PC-3 (cell line): ENCODE measurements around the gene DRC3. TPM values are rescaled to one million over a fixed set of nuclear protein-coding genes. Genes with fewer than 3 reads are reported as not detected.

ENCODE experiments used
- ATAC-seq: fragments of 200-7000 bp; cut with Tn5 transposase; 2 replicates; pipeline ENCODE4 v1.9.1; 2020; ENCODE audit warnings: mild to moderate bottlenecking, moderate library complexity
- BruUV-seq: library from RNA; stranded (reverse); fragments of 400-500 nt; replicated peaks from 2 replicates; lab custom pipeline; 2021; lab: Mats Ljungman, UMichigan
- CTCF ChIA-PET: fragments of 300-600 bp; sonication (Branson Sonifier 250); formaldehyde crosslinking; loops from one replicate; lab custom pipeline; 2022; ENCODE audit warnings: antibody characterized with exemption; lab: Charles Lee
- POLR2A ChIA-PET: fragments of 300-600 bp; sonication (Branson Sonifier 250); formaldehyde crosslinking; loops from one replicate; lab custom pipeline; 2022; ENCODE audit warnings: antibody characterized with exemption; ENCODE audit not compliant: unreplicated experiment; lab: Charles Lee
- DNase-seq: peaks from one replicate; pipeline ENCODE4 v3.0.0-alpha.2; 2015
- H2AFZ ChIP-seq: fragments of 300-600 bp; sonication (generic); 2 replicates; pipeline ENCODE4 v1.6.0; 2016; ENCODE audit warnings: antibody characterized with exemption, low read length
- H3F3A ChIP-seq: fragments of 300-600 bp; sonication (generic); one replicate; pipeline ENCODE4 v1.6.0; 2017; ENCODE audit warnings: antibody characterized with exemption, low read length, control low read depth, mild to moderate bottlenecking; ENCODE audit not compliant: unreplicated experiment
- H3K27ac ChIP-seq: fragments of 300-600 bp; sonication (generic); 2 replicates; pipeline ENCODE4 v1.5.1; 2016; ENCODE audit warnings: mild to moderate bottlenecking, low read length
- H3K27me3 ChIP-seq: fragments of 300-600 bp; sonication (generic); 2 replicates; pipeline ENCODE4 v1.6.1; 2016; ENCODE audit warnings: low read length, mixed read lengths
- H3K36me3 ChIP-seq: fragments of 300-600 bp; sonication (generic); 2 replicates; pipeline ENCODE4 v1.6.1; 2016; ENCODE audit warnings: low read depth, mixed run types, low read length, mixed read lengths
- H3K4me1 ChIP-seq: fragments of 300-600 bp; sonication (generic); 2 replicates; pipeline ENCODE4 v1.5.1; 2016; ENCODE audit warnings: low read length; ENCODE audit not compliant: insufficient read depth
- H3K4me2 ChIP-seq: fragments of 300-600 bp; sonication (generic); 2 replicates; pipeline ENCODE4 v1.6.0; 2016; ENCODE audit warnings: low read length
- H3K4me3 ChIP-seq: fragments of 300-600 bp; sonication (generic); 2 replicates; pipeline ENCODE4 v1.5.1; 2016; ENCODE audit warnings: mild to moderate bottlenecking, low read length, mixed read lengths
- H3K79me2 ChIP-seq: fragments of 300-600 bp; sonication (generic); 2 replicates; pipeline ENCODE4 v1.6.1; 2017; ENCODE audit warnings: low read length, mixed read lengths
- H3K9ac ChIP-seq: fragments of 300-600 bp; sonication (generic); 2 replicates; pipeline ENCODE4 v1.6.0; 2016; ENCODE audit warnings: mild to moderate bottlenecking, low read length
- H3K9me2 ChIP-seq: fragments of 300-600 bp; sonication (generic); replicated peaks from 2 replicates; pipeline ENCODE4 v1.6.1; 2016; ENCODE audit warnings: mixed run types, low read length, mixed read lengths
- H3K9me3 ChIP-seq: fragments of 300-600 bp; sonication (generic); 2 replicates; pipeline ENCODE4 v1.6.1; 2016; ENCODE audit warnings: low read length, mixed read lengths
- H4K20me1 ChIP-seq: fragments of 300-600 bp; sonication (generic); 2 replicates; pipeline ENCODE4 v1.6.1; 2016; ENCODE audit warnings: low read length, mixed read lengths
- EZH2 ChIP-seq: fragments of 300-600 bp; sonication (generic); IDR thresholded peaks from one replicate; pipeline ENCODE4 v1.6.1; 2017; ENCODE audit warnings: antibody characterized with exemption, mild to moderate bottlenecking, low read length; ENCODE audit not compliant: unreplicated experiment
- EZH2phosphoT487 ChIP-seq: fragments of 300-600 bp; sonication (generic); IDR thresholded peaks from 2 replicates; pipeline ENCODE4 v1.6.1; 2018; ENCODE audit warnings: mild to moderate bottlenecking, antibody characterized with exemption, low read length, borderline replicate concordance
- intact Hi-C: fragments of 100-400 bp; cut with micrococcal nuclease; formaldehyde crosslinking; loops from 2 replicates; pipeline ENCODE4 v1.9.0; 2023
- total RNA-seq: library from RNA; depleted of rRNA; stranded (reverse); fragments of >200 nt; gene quantifications from 2 replicates; pipeline ENCODE4 v1.2.3, GENCODE V29; 2014
- TF ChIP-seq, protein P1 (sequence below): fragments of 300-600 bp; sonication (generic); conservative IDR thresholded peaks from 2 replicates; pipeline ENCODE4 v1.5.1; 2017; ENCODE audit warnings: antibody characterized with exemption, low read depth, mild to moderate bottlenecking, low read length

Gene DRC3
- total RNA-seq, 1 experiment from 2014 or later = 1.9 TPM

DNA sequence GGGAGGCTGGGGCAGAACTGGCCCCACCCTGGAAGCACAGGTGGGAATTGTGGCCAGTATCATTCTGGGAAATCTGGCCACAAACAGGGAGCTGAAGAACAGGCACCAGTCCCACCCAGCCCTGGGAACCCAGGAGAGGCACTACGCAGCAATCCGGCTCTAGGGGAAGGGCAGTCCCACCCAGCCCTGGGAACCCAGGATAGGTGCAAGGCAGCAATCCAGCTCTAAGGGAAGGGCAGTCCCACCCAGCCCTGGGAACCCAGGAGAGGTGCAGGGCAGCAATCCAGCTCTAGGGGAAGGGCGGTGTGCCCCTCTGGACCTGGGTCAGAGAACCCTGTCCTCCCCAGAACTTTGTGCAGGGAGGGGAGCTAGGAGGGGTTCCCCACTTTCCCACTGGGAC is 7.1 kb downstream of the DRC3 start:
- Histone ChIP-seq H3K27me3 (no peaks in the 10 kb centered on the region), H2AFZ (no peak overlapping the region), H3K27ac (no peak overlapping the region), H3K9me2 (no peaks in the 10 kb centered on the region), H3K4me1 (peaks cover 9% of the 10 kb centered on the region), H3K4me3 (no peak overlapping the region), H3F3A (no peaks in the 10 kb centered on the region), H3K79me2 (no peaks in the 10 kb centered on the region), H3K9ac (no peak overlapping the region), H3K4me2 (no peak overlapping the region), H3K9me3 (no peaks in the 10 kb centered on the region), H4K20me1 (no peaks in the 10 kb centered on the region), H3K36me3 (no peaks in the 10 kb centered on the region)
- ChIA-PET CTCF (interaction anchor here (0.6 kb wide), 1 partner anchor 66 kb away, joined by 5 read pairs; no protein-coding TSS in a partner anchor), POLR2A (interaction anchor here (0.5 kb wide), 1 partner anchor 11 kb away, joined by 6 read pairs; no protein-coding TSS in a partner anchor)
- BruUV-seq = no TSS peak
- ATAC-seq (no peak), DNase-seq (no peak)
- no peak for TF ChIP-seq EZH2
- no peak for TF ChIP-seq EZH2phosphoT487
- TF ChIP-seq, protein P1, sequence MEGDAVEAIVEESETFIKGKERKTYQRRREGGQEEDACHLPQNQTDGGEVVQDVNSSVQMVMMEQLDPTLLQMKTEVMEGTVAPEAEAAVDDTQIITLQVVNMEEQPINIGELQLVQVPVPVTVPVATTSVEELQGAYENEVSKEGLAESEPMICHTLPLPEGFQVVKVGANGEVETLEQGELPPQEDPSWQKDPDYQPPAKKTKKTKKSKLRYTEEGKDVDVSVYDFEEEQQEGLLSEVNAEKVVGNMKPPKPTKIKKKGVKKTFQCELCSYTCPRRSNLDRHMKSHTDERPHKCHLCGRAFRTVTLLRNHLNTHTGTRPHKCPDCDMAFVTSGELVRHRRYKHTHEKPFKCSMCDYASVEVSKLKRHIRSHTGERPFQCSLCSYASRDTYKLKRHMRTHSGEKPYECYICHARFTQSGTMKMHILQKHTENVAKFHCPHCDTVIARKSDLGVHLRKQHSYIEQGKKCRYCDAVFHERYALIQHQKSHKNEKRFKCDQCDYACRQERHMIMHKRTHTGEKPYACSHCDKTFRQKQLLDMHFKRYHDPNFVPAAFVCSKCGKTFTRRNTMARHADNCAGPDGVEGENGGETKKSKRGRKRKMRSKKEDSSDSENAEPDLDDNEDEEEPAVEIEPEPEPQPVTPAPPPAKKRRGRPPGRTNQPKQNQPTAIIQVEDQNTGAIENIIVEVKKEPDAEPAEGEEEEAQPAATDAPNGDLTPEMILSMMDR = no peak
- intact Hi-C loops = no loop called here

DNA sequence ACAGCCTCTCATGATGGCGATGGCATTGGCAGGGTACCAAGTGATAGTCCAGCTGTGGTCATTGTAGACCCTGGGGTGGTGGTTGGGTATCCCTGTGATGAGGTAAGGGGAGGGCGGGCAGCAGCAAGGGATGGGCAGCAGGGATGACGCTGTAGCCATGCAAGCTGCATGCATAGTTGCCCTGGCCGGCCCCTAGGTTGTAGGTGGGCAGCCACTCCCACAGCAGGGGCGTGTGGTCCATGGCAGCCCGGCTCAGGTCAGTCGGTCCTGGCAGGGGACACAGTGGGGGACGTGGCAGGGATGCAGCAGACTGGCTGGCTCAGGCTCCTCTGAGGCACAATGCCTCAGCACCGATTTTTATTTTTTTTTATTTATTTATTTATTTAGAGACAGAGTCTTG is 8.7 kb downstream of the DRC3 start:
- H3K36me3 ChIP-seq = no peaks in the 10 kb centered on the region
- DNase-seq (no peak), ATAC-seq (no peak)
- TF ChIP-seq EZH2phosphoT487 (no peak), EZH2 (no peak)
- TF ChIP-seq, protein P1 = no peak
- H3K4me3 ChIP-seq = no peak overlapping the region
- no peaks in the 10 kb centered on the region for H3K27me3 ChIP-seq
- intact Hi-C loops = no loop called here
- CTCF ChIA-PET = interaction anchor here (0.7 kb wide), 1 partner anchor 62 kb away, joined by 6 read pairs; no protein-coding TSS in a partner anchor
- H3K9ac ChIP-seq = no peak overlapping the region
- no peak overlapping the region for H3K27ac ChIP-seq
- no TSS peak for BruUV-seq
- no peaks in the 10 kb centered on the region for H4K20me1 ChIP-seq
- no peaks in the 10 kb centered on the region for H3K79me2 ChIP-seq
- POLR2A ChIA-PET = no interaction called here
- H3F3A ChIP-seq = no peaks in the 10 kb centered on the region
- H3K9me2 ChIP-seq = no peaks in the 10 kb centered on the region
- H3K4me1 ChIP-seq = peaks cover 9% of the 10 kb centered on the region
- H3K4me2 ChIP-seq = no peak overlapping the region
- H3K9me3 ChIP-seq = no peaks in the 10 kb centered on the region
- no peak overlapping the region for H2AFZ ChIP-seq

DNA sequence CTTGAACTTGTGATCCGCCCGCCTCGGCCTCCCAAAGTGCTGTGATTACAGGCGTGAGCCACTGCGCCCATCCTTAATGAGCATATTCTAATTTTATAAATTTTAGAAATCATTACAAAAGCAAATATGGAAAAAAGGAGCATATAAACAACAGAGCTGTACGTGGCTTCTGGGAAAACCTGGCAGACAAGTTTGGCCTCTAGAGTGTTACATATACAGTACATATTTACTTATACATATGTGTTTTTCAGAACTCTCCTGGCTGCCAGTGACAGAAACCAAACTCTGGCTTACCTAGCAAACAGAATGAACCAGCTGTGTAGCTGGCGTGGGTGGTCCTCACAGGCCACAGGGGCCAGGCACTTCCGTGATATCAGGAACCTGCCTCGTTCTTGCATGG is 10.1 kb downstream of the DRC3 start:
- no peaks in the 10 kb centered on the region for H3K27me3 ChIP-seq
- no peaks in the 10 kb centered on the region for H3F3A ChIP-seq
- no peaks in the 10 kb centered on the region for H3K9me3 ChIP-seq
- H3K36me3 ChIP-seq = no peaks in the 10 kb centered on the region
- H4K20me1 ChIP-seq = no peaks in the 10 kb centered on the region
- ATAC-seq = no peak
- H3K9ac ChIP-seq = no peak overlapping the region
- no peak overlapping the region for H3K27ac ChIP-seq
- ChIA-PET POLR2A (no interaction called here), CTCF (no interaction called here)
- no peak overlapping the region for H2AFZ ChIP-seq
- no peak overlapping the region for H3K4me2 ChIP-seq
- TF ChIP-seq EZH2phosphoT487 (no peak), EZH2 (no peak)
- TF ChIP-seq, protein P1 = no peak
- H3K79me2 ChIP-seq = no peaks in the 10 kb centered on the region
- intact Hi-C loops = no loop called here
- H3K9me2 ChIP-seq = no peaks in the 10 kb centered on the region
- H3K4me1 ChIP-seq = peaks cover 9% of the 10 kb centered on the region
- H3K4me3 ChIP-seq = no peak overlapping the region
- BruUV-seq = no TSS peak
- peak; percentile 45 for DNase-seq
